GM15510 (cell line): ENCODE measurements around the gene MAN2B2.

Experiments
- POLR2A ChIP-seq: IDR thresholded peaks from 3 replicates; pipeline ENCODE4 v1.6.1; 2011; ENCODE audit warnings: borderline replicate concordance; ENCODE audit not compliant: insufficient read length; ENCODE audit errors: extremely low read depth

The MAN2B2 gene

GRCh38 chr4:6622744-6623143 is 47.8 kb downstream of the MAN2B2 start:
- no peak for TF ChIP-seq POLR2A

- no peak for TF ChIP-seq POLR2A
Measured at GRCh38 chr4:6625256-6625655, 50.3 kb downstream of the MAN2B2 start.

GRCh38 chr4:6626066-6626465 is 51.1 kb downstream of the MAN2B2 start:
- no peak for TF ChIP-seq POLR2A

GRCh38 chr4:6627832-6628231 is 52.8 kb downstream of the MAN2B2 start:
- TF ChIP-seq POLR2A, result no peak

GRCh38 chr4:6632125-6632524 is 57.1 kb downstream of the MAN2B2 start:
- TF ChIP-seq POLR2A, result no peak

GRCh38 chr4:6633091-6633906 is 58.3 kb downstream of the MAN2B2 start:
- TF ChIP-seq POLR2A, result no peak

- TF ChIP-seq POLR2A, result no peak
Measured at GRCh38 chr4:6634746-6635145, 59.8 kb downstream of the MAN2B2 start.

- TF ChIP-seq POLR2A, result no peak
Measured at GRCh38 chr4:6639137-6639680, 64.2 kb downstream of the MAN2B2 start.

- TF ChIP-seq POLR2A, result peak; percentile 86
Measured at GRCh38 chr4:6640292-6641163, 65.5 kb downstream of the MAN2B2 start, which contains the start of gene MRFAP1. TSS of gene MRFAP1 (plus strand) at chr4:6640685. CDS start at chr4:6640863, 178 bp downstream.

GRCh38 chr4:6641164-6641970 is 66.4 kb downstream of the MAN2B2 start:
- TF ChIP-seq POLR2A, result no peak

- no peak for TF ChIP-seq POLR2A
Measured at GRCh38 chr4:6641971-6642320, 67.0 kb downstream of the MAN2B2 start.

- no peak for TF ChIP-seq POLR2A
Measured at GRCh38 chr4:6643141-6643847, 68.3 kb downstream of the MAN2B2 start.

- no peak for TF ChIP-seq POLR2A
Measured at GRCh38 chr4:6644792-6645530, 70.0 kb downstream of the MAN2B2 start.
